ENCODE measurements around the gene MED27. TPM values are rescaled to one million over a fixed set of nuclear protein-coding genes. Genes with fewer than 3 reads are reported as not detected.

Gene MED27
- total and polyA plus RNA-seq, 2 of the 8 experiments (the other 6 are each of a cell fraction or from before 2014, with no cell fraction given), result 29.9 to 56.5 TPM

- no peak overlapping the region for H3K14ac ChIP-seq (ENCODE audit: insufficient read length)
- no peak overlapping the region for H3K9ac ChIP-seq (replicated peaks in 1 of 4; ENCODE audit: extremely low read depth in 1 of 4, low read depth in 3 of 4, low read length in 3 of 4)
- H2BK12ac ChIP-seq (ENCODE audit: low read depth, low read length), result no peak overlapping the region
- H2BK120ac ChIP-seq (replicated peaks; ENCODE audit: low read depth, low read length), result no peak overlapping the region
- H3K79me2 ChIP-seq (ENCODE audit: control insufficient read depth in 1 of 2, insufficient read depth in 2 of 2, low read length in 2 of 2), result peaks cover 0 to 68% of the 10 kb centered on the region in 2 experiments; a peak in 3 of 4 replicates
- no peak overlapping the region for H3K4me2 ChIP-seq (ENCODE audit: insufficient read depth in 1 of 2, low read depth in 2 of 2, low read length in 2 of 2)
- no peak overlapping the region for H2BK5ac ChIP-seq (ENCODE audit: low read depth, low read length)
- H4K5ac ChIP-seq (ENCODE audit: insufficient read length, low read depth, low read length), result no peak overlapping the region
- H4K8ac ChIP-seq (ENCODE audit: extremely low read depth, insufficient read depth, low read length), result no peak overlapping the region
- H3K27me3 ChIP-seq (replicated peaks in 1 of 4; ENCODE audit: control insufficient read depth in 3 of 4, extremely low read depth in 1 of 4, insufficient read depth in 3 of 4, low read length in 3 of 4), result no peaks in the 10 kb centered on the region
- no peak overlapping the region for H3K4ac ChIP-seq (replicated peaks; ENCODE audit: insufficient read length, low read depth, low read length)
- H3K56ac ChIP-seq (replicated peaks; ENCODE audit: insufficient read length, low read depth, low read length), result no peak overlapping the region
- H3K79me1 ChIP-seq (ENCODE audit: low read depth, low read length), result peaks cover 5% of the 10 kb centered on the region
- H3K23ac ChIP-seq (ENCODE audit: insufficient read length), result no peak overlapping the region
- no peak overlapping the region for H3K4me3 ChIP-seq (ENCODE audit: extremely low read depth in 1 of 4, insufficient read depth in 2 of 4, low read depth in 3 of 4, low read length in 4 of 4)
- POLR2A ChIA-PET (ENCODE audit: partially characterized antibody), result interaction anchor here (1.4 kb wide), 1 partner anchor 9 kb away, joined by 3 read pairs; no protein-coding TSS in a partner anchor
- no peak overlapping the region for H4K91ac ChIP-seq (replicated peaks; ENCODE audit: insufficient read length, low read length)
- H2BK15ac ChIP-seq (ENCODE audit: low read length), result no peak overlapping the region
- peaks cover 3 to 4% of the 10 kb centered on the region in 2 experiments for H4K20me1 ChIP-seq (replicated peaks in 1 of 2; ENCODE audit: control insufficient read depth in 1 of 2, insufficient read depth in 2 of 2, low read length in 2 of 2)
- peaks cover 2 to 10% (median 5%) of the 10 kb centered on the region in 4 experiments; a peak in 6 of 7 replicates for H3K4me1 ChIP-seq (replicated peaks in 1 of 4; ENCODE audit: control insufficient read depth in 3 of 4, insufficient read depth in 4 of 4, low read length in 3 of 4)
- H2AFZ ChIP-seq (ENCODE audit: low read length), result no peak overlapping the region
- no peak overlapping the region for H3K18ac ChIP-seq (ENCODE audit: extremely low read depth, low read length)
- WGBS, 2 experiments (ENCODE audit: extremely low coverage in 1 of 2, insufficient coverage in 1 of 2, insufficient read length in 1 of 2, insufficient replicate concordance in 2 of 2, low coverage in 1 of 2, low lambda C conversion rate in 2 of 2, missing lambda C conversion rate in 1 of 2), result 92% methylated on average over 3 of the region's 3 CpGs; no CpG with 5 or more reads in 1 of the 2 experiments
- H2AK5ac ChIP-seq (ENCODE audit: low read depth, low read length), result no peak overlapping the region
- CTCF ChIA-PET (ENCODE audit: partially characterized antibody), result interaction anchor here (1.1 kb wide), 2 partner anchors 11 to 179 kb away, joined by 3 read pairs; no protein-coding TSS in a partner anchor
- H3K23me2 ChIP-seq (ENCODE audit: low read depth, low read length), result no peaks in the 10 kb centered on the region; the same call in 1 of the 2 replicates
- peaks cover 0 to 3% (median 2%) of the 10 kb centered on the region in 4 experiments; a peak in 1 of 8 replicates for H3K36me3 ChIP-seq (ENCODE audit: control insufficient read depth in 2 of 4, insufficient read depth in 4 of 4, low read length in 3 of 4)
- no peaks in the 10 kb centered on the region for H3K9me3 ChIP-seq (ENCODE audit: insufficient read depth in 2 of 2, low read depth in 1 of 2, low read length in 1 of 2)
- DNase-seq (ENCODE audit: low read depth in 1 of 2, low spot score in 2 of 2) (no peak), FAIRE-seq (no peak)
- no peak overlapping the region for H3K27ac ChIP-seq (ENCODE audit: low read depth, low read length)
- no peak overlapping the region for H2BK20ac ChIP-seq (ENCODE audit: low read length)
- TF ChIP-seq RAD21 (IDR thresholded peaks at IDR 0.05 in 1 of 2, conservative IDR thresholded peaks at IDR 0.05 in 1 of 2; ENCODE audit: low read depth in 2 of 2, low read length in 2 of 2), result no peak
- TF ChIP-seq MAFK (IDR thresholded peaks at IDR 0.05; ENCODE audit: low read depth, low read length), result no peak
- TF ChIP-seq GABPA (IDR thresholded peaks at IDR 0.05; ENCODE audit: borderline replicate concordance, insufficient read depth, low read length), result no peak
- no peak for TF ChIP-seq CHD1 (IDR thresholded peaks at IDR 0.05; ENCODE audit: low read depth, low read length)
- no peak for TF ChIP-seq CHD2 (IDR thresholded peaks at IDR 0.05; ENCODE audit: low read length)
- no peak for TF ChIP-seq GTF2F1 (IDR thresholded peaks at IDR 0.05; ENCODE audit: borderline replicate concordance, low read depth, low read length)
- no peak for TF ChIP-seq EP300 (IDR thresholded peaks at IDR 0.05; ENCODE audit: borderline replicate concordance in 1 of 2, low read depth in 2 of 2, low read length in 2 of 2)
- TF ChIP-seq RXRA (IDR thresholded peaks at IDR 0.05; ENCODE audit: insufficient read depth, low read depth, low read length), result no peak
- TF ChIP-seq CTCF (IDR thresholded peaks at IDR 0.05; ENCODE audit: control extremely low read depth in 1 of 3, insufficient read depth in 1 of 3, low read depth in 1 of 3, low read length in 3 of 3), result no peak
- no peak for TF ChIP-seq BRCA1 (IDR thresholded peaks at IDR 0.05; ENCODE audit: low read depth, low read length)
- TF ChIP-seq TEAD4 (IDR thresholded peaks at IDR 0.05; ENCODE audit: low read depth, low read length), result no peak
Measured at GRCh38 chr9:132055756-132056155, 23.9 kb downstream of the MED27 start.
